Loucy (cell line): ENCODE results near the gene SLC27A3.

Experiments
- EZH2phosphoT487 ChIP-seq: fragments of 200-600 bp; IDR thresholded peaks from 2 replicates; pipeline ENCODE4 v1.6.1; 2018; ENCODE audit warnings: antibody characterized with exemption, mild to moderate bottlenecking, moderate library complexity, borderline replicate concordance
- TF ChIP-seq, protein P1 (sequence below): fragments of 200-600 bp; sonication (generic); conservative IDR thresholded peaks from 2 replicates; pipeline ENCODE4 v1.5.1; 2014; ENCODE audit warnings: mild to moderate bottlenecking, antibody characterized with exemption, low read length

GRCh38 chr1:153818876-153819275, 43.7 kb downstream of the SLC27A3 start:
- TF ChIP-seq, protein P1, sequence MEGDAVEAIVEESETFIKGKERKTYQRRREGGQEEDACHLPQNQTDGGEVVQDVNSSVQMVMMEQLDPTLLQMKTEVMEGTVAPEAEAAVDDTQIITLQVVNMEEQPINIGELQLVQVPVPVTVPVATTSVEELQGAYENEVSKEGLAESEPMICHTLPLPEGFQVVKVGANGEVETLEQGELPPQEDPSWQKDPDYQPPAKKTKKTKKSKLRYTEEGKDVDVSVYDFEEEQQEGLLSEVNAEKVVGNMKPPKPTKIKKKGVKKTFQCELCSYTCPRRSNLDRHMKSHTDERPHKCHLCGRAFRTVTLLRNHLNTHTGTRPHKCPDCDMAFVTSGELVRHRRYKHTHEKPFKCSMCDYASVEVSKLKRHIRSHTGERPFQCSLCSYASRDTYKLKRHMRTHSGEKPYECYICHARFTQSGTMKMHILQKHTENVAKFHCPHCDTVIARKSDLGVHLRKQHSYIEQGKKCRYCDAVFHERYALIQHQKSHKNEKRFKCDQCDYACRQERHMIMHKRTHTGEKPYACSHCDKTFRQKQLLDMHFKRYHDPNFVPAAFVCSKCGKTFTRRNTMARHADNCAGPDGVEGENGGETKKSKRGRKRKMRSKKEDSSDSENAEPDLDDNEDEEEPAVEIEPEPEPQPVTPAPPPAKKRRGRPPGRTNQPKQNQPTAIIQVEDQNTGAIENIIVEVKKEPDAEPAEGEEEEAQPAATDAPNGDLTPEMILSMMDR = no peak
- no peak for TF ChIP-seq EZH2phosphoT487
